Measurements from ENCODE around the gene LYPLAL1. TPM values are rescaled to one million over a fixed set of nuclear protein-coding genes. Genes with fewer than 3 reads are reported as not detected.

The LYPLAL1 gene
- total and polyA plus RNA-seq, 2 of the 8 experiments (the other 6 are each of a cell fraction or from before 2014, with no cell fraction given): 6.3 to 23.8 TPM

DNA sequence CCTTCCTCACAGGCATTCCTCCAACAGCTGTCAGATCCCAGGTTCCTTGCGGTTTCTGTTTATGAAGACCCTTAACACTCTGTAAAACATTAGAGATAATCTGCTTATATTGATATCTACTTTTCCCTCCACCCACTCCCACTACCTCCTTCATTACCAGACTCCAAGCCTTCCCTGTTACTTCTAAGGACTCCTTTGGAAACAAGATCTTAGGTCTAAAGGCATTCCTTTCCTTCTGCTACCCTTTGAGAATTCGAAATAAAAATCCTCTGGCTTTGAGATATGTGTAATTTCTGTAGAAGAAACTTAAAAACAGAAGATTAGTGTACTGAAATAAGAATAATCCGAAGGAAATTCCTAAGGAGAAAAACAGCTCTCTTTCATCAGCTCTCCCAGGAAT is 23.7 kb upstream of the LYPLAL1 start (continued):
- TF ChIP-seq, protein P1, sequence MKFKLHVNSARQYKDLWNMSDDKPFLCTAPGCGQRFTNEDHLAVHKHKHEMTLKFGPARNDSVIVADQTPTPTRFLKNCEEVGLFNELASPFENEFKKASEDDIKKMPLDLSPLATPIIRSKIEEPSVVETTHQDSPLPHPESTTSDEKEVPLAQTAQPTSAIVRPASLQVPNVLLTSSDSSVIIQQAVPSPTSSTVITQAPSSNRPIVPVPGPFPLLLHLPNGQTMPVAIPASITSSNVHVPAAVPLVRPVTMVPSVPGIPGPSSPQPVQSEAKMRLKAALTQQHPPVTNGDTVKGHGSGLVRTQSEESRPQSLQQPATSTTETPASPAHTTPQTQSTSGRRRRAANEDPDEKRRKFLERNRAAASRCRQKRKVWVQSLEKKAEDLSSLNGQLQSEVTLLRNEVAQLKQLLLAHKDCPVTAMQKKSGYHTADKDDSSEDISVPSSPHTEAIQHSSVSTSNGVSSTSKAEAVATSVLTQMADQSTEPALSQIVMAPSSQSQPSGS (IDR thresholded peaks at IDR 0.05; ENCODE audit: low read length): no peak
- TF ChIP-seq, protein P2, sequence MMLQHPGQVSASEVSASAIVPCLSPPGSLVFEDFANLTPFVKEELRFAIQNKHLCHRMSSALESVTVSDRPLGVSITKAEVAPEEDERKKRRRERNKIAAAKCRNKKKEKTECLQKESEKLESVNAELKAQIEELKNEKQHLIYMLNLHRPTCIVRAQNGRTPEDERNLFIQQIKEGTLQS (IDR thresholded peaks at IDR 0.05; ENCODE audit: insufficient read depth, low read depth, low read length): no peak
- TF ChIP-seq SIN3A (conservative IDR thresholded peaks at IDR 0.05 in 1 of 2, IDR thresholded peaks at IDR 0.05 in 1 of 2; ENCODE audit: low read depth in 1 of 2, low read length in 2 of 2) (no peak), RBBP5 (IDR thresholded peaks at IDR 0.05; ENCODE audit: borderline replicate concordance, low read depth, low read length) (no peak), YY1 (IDR thresholded peaks at IDR 0.05; ENCODE audit: low read depth, low read length) (no peak)

Data from H1 (cell line).